GM23338 (cell line): ENCODE measurements around the gene CEACAM5.
"Not testable (repeated sequence)": the region's sequence is repeated elsewhere in the genome, so short reads cannot be mapped to it uniquely, and the experiment has no call there.

Experiments
- EZH2 ChIP-seq: fragments of 200-600 bp; sonication (generic); IDR thresholded peaks from one replicate; pipeline ENCODE4 v1.8.0; 2017; ENCODE audit warnings: antibody characterized with exemption, mild to moderate bottlenecking, low read depth; ENCODE audit not compliant: unreplicated experiment
- EZH2phosphoT487 ChIP-seq: fragments of 200-600 bp; sonication (generic); IDR thresholded peaks from one replicate; pipeline ENCODE4 v1.8.1; 2018; ENCODE audit warnings: antibody characterized with exemption; ENCODE audit not compliant: unreplicated experiment
- POLR2AphosphoS5 ChIP-seq: IDR thresholded peaks from 2 replicates; pipeline ENCODE4 v1.6.1; 2016; ENCODE audit warnings: antibody characterized with exemption, low read depth
- TF ChIP-seq, protein P1 (sequence below), 2 experiments: fragments of 200-600 bp in 1 of 2; sonication (generic) in 1 of 2; conservative IDR thresholded peaks; 2 replicates each; pipeline versions ENCODE4 v1.5.1 to v1.6.1; 2016 to 2017; ENCODE audit warnings: antibody characterized with exemption in 2 of 2, low read depth in 2 of 2, mild to moderate bottlenecking in 2 of 2, moderate library complexity in 1 of 2
- TF ChIP-seq, protein P2 (sequence below): IDR thresholded peaks from 2 replicates; pipeline ENCODE4 v1.6.1; 2016; ENCODE audit warnings: antibody characterized with exemption

DNA sequence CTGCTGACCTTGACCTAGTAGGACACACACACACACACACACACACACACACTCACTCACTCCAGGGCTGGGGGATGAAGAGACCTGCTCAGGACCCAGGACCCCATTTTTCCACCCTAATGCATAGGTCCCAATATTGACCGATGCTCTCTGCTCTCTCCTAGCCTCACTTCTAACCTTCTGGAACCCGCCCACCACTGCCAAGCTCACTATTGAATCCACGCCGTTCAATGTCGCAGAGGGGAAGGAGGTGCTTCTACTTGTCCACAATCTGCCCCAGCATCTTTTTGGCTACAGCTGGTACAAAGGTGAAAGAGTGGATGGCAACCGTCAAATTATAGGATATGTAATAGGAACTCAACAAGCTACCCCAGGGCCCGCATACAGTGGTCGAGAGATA is 1.1 kb downstream of the CEACAM5 start:
- TF ChIP-seq, protein P1, sequence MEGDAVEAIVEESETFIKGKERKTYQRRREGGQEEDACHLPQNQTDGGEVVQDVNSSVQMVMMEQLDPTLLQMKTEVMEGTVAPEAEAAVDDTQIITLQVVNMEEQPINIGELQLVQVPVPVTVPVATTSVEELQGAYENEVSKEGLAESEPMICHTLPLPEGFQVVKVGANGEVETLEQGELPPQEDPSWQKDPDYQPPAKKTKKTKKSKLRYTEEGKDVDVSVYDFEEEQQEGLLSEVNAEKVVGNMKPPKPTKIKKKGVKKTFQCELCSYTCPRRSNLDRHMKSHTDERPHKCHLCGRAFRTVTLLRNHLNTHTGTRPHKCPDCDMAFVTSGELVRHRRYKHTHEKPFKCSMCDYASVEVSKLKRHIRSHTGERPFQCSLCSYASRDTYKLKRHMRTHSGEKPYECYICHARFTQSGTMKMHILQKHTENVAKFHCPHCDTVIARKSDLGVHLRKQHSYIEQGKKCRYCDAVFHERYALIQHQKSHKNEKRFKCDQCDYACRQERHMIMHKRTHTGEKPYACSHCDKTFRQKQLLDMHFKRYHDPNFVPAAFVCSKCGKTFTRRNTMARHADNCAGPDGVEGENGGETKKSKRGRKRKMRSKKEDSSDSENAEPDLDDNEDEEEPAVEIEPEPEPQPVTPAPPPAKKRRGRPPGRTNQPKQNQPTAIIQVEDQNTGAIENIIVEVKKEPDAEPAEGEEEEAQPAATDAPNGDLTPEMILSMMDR (conservative IDR thresholded peaks at IDR 0.05; ENCODE audit: low read depth in 2 of 2), result not testable (repeated sequence)
- TF ChIP-seq EZH2, POLR2AphosphoS5, EZH2phosphoT487: not testable (repeated sequence)
- TF ChIP-seq, protein P2, sequence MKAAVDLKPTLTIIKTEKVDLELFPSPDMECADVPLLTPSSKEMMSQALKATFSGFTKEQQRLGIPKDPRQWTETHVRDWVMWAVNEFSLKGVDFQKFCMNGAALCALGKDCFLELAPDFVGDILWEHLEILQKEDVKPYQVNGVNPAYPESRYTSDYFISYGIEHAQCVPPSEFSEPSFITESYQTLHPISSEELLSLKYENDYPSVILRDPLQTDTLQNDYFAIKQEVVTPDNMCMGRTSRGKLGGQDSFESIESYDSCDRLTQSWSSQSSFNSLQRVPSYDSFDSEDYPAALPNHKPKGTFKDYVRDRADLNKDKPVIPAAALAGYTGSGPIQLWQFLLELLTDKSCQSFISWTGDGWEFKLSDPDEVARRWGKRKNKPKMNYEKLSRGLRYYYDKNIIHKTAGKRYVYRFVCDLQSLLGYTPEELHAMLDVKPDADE, result not testable (repeated sequence)
